ENCODE data around the gene ZNF107.
"Not testable (repeated sequence)": the region's sequence is repeated elsewhere in the genome, so short reads cannot be mapped to it uniquely, and the experiment has no call there.

ZNF107 gene

DNA sequence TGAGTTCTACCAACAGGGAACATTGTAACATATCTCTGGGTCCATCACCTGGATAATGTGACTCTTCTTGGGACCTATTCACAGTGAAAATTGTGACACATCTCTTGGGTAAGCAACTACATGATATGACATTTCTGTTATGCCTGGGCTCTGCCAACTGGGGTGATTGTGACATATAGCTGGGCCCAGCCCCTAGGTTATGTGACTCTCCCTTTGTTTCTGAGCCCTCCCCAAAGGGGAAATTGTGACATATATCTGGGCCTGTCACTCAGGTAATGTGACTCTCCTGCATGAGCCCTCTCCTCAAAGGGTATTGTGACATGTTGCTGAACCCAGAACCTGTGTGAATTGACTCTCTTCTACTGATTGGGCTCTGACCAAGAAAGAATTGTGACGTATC is 22.4 kb upstream of the ZNF107 start:
- DNase-seq (ENCODE audit: low read depth) = no peak

DNA sequence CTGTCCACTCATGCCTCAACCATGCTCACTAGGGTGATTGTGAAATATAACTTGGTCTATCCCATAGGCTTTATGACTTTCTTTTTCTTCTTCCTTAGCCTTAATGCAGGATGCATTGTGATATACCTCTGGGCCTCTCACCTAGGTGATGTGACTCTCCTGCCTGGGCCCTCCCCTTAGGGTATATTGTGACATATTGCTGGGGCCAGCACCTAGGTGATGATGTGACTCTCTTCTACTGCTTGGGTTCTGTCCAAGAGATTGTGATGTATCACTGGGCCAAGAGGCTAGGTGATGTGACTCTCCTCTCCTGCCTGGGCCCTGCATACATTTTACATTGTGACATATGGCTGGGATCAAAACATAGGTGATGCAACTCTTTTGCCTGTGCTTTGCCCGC is 14.7 kb upstream of the ZNF107 start:
- no peak for DNase-seq (ENCODE audit: low read depth)

DNA sequence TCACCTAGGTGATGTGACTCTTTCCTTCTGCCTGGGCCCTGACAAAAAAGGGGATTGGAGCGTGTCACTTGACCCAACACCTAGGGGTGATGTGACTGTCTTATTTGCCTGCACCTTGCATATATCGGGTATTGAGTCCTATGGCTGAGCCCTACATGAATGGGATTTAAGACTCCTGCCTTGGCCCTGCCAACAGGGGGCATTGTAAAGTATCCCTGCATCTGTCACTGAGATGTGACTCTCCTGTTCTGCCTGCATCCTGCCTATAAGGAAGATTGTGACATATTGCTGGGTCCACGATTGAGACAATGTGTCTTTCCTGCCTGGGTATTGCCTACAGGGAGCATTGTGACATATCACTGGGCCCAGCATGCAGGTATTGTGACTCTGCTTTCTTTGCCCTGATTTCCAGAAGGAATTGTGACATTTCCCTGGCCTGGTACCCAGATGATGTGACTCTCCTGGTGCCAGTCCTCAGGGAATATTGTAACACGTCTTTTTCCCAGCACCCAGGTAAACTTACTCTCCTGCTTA is 14.2 kb upstream of the ZNF107 start:
- no peak for DNase-seq (ENCODE audit: low read depth)

DNA sequence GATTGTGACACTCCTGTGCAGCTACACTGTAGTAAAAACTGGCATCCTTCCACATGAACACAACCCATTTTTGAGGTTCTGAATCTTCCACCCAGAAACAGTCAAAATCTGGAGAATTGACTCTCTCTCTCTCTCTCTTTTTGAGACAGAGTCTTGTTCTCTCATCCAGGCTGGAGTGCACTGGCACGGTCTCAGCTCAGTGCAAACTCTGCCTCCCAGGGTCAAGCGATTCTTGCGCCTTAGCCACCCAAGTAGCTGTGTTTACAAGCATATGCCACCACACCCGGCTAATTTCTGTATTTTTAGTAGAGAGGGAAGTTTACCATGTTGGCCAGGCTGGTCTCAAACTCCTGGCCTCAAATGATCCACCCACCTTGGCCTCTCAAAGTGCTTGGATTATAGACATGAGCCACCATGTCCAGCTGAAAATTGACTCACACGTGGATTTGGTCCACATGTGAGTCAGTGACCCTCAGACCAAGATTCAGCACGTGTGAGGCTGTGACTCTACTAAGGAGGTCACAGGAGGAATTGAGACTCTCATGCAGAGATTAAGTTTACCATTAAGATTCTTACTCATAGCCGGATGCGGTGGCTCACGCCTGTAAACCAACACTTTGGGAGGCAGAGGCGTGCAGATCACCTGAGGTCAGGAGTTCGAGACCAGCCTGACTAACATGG is 12.1 kb upstream of the ZNF107 start:
- DNase-seq (ENCODE audit: low read depth) = no peak

DNA sequence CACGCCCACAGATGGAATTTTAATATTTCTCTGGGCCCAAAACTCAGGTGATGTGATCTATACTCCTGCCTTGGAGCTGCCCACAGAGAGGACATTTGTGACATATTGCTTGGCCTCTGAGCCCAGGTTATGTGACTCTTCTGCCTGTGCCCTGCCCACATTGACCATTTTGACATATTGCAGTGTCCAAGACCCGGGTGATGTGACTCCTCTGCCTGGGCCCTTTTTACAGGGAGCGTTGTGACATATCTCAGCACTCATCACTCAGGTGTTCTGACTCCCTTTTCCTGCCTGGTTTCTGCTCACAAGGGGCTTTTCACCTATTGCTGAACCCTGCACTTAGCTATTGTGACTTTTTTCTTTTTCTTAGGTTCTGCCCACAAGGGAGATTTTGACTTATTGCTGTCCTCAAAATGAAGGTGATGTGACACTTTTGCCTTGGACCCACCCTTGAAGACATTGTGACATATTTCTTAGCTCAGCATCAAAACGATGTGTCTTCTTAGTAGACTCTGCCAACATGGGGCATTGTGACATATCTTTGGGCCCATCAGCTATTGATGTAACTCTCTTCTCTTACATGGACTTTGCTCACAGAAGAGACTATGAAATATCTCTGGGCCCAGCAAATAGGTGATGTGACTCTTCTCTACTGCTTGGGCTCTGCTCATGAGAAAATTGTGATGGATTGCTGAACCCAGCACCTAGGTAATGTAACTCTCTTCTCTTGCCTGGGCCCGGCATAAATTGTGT is 11.0 kb upstream of the ZNF107 start:
- no peak for DNase-seq (ENCODE audit: low read depth)

DNA sequence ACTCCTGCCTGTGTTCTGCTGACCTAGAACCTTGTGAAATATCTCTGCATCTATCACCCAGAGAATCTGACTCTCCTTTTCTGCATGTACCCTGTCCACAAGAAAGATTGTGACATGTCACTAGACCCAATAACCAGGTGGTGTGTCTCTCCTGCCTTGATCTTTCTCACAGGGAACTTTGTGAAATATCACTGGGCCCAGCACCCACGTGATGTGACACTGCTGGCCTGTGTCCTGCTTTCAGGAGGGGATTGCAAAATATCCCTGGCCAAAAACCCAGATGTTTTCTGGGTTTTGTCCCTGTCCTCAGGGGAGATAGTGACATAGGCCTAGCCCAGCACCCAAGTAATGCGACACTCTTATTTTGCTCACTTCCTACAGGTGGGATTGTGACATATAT is 10.1 kb upstream of the ZNF107 start:
- DNase-seq (ENCODE audit: low read depth) = no peak

DNA sequence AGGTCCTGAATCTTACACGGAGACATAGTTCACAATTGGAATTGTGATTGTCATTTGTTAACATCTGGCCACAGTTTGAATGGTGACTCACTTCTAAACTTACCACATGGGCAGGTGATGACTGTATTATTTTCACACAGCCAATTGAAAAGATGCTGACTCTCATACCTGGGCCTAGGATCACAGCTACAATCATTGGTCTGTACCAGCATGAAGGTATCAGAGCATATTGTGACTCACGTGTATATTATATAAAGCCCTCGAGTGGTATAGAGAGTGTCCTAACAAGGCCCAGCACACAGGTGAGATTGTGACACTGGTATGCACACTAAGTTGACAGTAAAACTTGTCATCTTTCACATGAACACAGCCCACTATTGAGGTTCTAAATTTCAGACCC is 9.4 kb upstream of the ZNF107 start:
- DNase-seq (ENCODE audit: low read depth) = no peak

DNA sequence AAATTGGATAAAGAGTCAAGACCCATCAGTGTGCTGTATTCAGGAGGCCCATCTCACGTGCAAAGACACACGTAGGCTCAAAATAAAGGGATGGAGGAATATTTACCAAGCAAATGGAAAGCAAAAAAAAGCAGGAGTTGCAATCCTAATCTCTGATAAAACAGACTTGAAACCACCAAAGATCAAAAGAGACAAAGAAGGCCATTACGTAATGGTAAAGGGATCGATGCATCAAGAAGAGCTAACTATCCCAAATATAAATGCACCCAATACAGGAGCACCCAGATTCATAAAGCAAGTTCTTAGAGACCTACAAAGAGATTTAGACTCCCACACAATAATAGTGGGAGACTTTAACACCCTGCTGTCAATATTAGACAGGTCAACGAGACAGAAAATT is 3.8 kb upstream of the ZNF107 start:
- not testable (repeated sequence) for DNase-seq (ENCODE audit: low read depth)

DNA sequence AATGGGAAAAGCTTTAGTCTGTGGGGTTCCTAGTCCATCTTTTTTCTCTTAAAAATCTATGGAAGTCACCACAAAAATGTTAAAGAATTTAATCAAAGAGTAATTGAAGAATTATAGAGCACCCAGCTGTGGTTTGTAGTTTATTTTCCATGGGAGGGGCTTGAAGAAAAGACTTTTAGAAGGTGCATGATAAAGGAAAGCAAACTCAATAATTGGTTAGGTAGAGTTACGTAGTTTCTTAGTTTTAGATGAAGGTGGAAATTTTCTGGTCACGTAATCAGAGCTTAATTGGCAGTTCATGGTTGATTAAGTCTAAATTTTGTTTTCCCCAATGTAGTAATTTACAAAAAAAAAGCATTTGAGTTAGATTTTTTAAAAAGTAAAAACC is 724 bp downstream of the ZNF107 start:
- DNase-seq (ENCODE audit: low read depth) = no peak

DNA sequence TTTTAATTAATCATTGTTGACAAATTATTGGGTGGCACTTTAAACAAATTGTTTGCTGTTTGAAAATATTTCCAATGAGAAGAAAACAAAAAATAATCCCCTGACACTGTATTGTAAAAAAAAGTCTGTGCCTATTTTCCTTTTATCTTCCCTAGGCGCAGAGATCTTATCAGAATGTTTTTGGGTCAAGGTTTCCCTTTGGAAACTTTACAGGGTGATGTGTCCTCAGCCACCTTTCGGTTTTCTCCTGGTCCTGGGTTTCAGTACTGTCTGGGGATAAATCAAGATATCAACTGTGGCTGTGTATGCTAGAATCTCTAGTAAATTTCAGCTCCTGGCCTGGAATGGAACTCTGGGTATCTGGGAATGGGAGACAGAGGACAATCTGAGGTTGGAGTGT is 1.4 kb downstream of the ZNF107 start:
- no peak for DNase-seq (ENCODE audit: low read depth)

DNA sequence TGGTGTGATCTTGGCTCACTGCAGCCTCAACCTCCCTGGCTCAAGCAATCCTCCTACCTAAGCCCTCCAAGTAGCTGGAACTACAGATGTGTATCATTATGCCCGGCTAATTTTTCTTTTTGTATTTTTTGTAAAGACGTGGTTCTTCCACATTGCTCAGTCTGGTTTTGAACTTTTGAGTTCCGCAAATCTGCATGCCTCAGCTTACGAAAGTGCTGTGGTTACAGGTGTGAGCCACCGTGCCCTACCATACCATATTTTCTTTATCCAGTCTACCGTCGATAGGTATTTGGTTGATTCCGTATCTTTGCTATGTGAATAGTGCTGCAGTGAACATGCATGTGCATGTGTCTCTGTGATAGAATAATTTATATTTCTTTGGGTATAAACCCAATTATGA is 6.5 kb downstream of the ZNF107 start:
- DNase-seq (ENCODE audit: low read depth) = no peak

DNA sequence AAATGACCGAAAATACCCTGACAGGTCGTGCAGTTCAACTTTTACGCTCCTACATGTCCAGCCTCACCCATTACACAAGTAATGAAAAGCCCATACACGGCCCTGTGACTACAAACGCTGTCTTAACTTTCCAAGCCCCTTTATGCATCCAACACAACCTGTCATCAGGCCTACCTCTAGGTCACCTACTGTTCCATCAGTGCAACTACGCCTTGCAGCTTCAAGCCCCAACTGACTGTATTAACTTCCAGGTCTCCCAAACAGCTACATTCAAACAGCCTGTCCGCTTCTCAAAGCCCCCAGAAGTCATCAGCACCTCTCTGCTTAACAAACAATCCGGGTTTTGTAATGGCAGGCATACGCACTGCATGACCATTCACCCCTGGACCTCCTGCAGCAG is 19.2 kb downstream of the ZNF107 start:
- DNase-seq (ENCODE audit: low read depth) = no peak

DNA sequence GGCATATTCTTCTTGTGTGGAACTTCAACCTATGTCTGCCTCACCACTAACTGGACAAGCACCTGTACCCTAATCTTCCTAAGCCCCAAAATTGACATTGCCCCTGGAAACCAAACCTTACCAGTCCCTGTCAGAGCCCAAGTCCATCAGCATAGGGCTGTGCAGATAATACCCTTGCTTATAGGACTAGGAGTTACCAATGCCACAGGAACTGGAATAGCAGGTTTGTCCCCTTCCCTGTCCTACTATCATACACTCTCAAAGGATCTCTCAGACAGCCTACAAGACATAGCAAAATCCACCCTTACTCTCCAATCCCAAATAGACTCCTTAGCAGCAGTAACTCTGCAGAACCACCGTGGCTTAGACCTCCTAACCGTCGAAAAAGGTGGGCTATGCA is 19.8 kb downstream of the ZNF107 start:
- DNase-seq (ENCODE audit: low read depth) = no peak

DNA sequence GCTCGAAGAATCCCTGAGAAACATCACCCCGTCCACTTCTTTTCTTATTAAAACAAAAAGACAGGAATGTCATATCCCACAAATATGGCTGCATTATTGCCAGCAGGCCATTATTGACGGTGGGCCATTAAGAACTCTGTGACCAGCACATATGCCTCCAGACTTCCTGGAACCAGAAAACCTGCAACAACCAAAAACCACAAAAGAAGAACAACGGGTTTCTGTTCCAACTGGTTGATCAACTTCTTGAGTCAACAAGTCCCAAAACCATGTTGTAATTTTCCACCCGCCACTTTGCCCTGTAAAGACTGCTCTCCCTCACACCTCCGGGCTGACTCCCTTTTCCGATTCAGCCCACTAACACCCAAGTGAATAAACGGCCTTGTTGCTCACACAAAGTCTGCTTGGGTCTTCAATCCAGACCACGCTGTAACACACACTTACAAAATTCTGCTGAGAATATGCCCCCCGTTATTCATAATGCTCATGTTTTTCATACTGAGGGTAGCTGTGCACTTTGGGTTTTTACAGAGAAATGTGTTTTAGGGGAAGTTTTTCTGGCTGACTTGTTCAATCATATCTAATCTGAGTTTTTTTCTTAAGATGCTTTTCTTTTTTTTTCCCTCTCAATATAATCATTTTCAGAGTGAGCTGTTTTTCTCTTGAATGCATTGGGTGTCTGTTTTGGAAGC is 20.7 kb downstream of the ZNF107 start:
- DNase-seq (ENCODE audit: low read depth) = no peak

DNA sequence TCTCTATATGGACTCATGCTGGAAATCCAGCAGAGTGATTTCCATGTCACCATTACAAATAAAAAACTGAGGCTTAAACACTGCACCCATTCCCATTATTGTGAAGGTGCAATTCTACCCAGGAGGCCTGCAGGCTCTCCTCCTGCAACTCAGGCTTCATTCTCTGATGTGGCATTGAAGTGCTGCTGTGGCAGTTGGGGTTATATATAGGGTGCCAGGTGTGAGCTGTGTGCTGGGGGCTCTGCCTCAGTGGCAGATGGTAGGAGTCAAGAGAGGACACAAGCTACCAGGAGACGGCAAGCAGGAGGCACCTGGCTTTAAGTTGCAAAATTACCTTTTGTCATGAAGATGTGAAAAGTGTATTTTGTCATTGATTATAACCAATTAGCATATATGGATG is 21.3 kb downstream of the ZNF107 start:
- no peak for DNase-seq (ENCODE audit: low read depth)

DNA sequence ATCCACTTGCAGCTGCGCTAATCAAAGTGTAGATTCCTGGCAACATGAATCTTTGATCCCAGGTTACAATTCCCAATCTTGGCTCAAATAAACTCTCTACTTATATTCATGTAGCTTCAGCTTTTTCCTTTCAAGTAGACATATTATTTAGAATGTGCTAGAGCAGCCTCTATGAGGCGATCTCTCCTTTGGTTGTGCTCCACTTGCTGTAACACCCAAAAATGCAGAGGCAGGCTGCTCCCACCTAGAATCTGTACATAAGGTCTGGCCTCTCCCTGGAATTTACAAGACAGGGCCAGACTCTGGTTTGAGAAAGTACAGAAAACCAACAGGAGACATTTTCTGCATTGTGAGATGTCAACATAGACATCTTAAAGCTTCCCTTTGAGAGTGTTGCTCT is 23.1 kb downstream of the ZNF107 start:
- no peak for DNase-seq (ENCODE audit: low read depth)

DNA sequence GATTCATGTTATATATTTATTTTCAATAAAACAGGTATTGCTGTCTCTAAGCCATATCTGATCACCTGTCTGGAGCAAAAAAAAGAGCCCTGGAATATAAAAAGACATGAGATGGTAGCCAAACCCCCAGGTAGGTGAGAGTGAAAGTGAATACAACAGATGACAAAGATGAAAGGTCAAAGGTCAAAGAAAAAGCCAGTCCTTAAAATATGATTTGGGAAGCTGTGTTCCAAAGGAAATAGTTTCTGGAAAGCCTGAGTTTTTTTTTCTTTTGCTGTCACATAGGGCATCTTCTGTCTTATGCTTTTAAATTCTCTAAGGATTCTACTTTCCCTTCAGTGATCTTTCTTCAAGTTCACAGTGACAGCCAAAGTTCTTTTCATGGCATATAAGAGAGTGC is 25.9 kb downstream of the ZNF107 start:
- DNase-seq (ENCODE audit: low read depth) = no peak

DNA sequence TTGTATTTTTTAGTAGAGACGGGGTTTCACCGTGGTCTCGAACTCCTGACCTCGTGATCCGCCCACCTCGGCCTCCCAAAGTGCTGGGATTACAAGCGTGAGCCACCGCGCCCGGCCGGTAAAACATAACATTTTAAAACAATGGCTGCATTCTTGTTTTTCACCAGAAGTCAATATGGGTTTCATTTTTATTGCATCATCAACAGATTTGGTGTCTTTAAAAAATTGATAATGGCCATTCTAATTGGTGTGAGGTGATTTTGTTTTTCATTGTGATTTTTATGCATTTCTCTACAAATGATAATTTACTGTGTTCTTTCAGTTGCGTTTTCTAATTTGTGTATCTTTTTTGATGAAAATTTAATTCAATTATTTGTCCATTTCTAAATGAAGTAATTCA is 31.9 kb downstream of the ZNF107 start:
- DNase-seq (ENCODE audit: low read depth) = not testable (repeated sequence)

DNA sequence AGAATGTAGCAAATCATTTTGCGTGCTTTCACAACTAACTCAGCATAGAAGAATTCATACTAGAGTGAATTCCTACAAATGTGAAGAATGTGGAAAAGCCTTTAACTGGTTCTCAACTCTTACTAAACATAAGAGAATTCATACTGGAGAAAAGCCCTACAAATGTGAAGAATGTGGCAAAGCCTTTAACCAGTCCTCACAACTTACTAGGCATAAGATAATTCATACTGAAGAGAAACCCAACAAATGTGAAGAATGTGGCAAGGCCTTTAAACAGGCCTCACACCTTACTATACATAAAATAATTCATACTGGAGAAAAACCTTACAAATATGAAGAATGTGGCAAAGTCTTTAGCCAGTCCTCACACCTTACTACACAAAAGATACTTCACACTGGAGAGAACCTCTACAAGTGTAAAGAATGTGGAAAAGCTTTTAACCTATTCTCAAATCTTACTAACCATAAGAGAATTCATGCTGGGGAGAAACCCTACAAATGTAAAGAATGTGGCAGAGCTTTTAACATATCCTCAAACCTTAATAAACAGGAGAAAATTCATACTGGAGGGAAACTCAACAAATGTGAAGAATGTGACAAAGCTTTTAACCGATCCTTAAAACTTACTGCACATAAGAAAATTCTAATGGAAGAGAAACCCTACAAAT is 40.8 kb downstream of the ZNF107 start:
- DNase-seq (ENCODE audit: low read depth) = no peak

DNA sequence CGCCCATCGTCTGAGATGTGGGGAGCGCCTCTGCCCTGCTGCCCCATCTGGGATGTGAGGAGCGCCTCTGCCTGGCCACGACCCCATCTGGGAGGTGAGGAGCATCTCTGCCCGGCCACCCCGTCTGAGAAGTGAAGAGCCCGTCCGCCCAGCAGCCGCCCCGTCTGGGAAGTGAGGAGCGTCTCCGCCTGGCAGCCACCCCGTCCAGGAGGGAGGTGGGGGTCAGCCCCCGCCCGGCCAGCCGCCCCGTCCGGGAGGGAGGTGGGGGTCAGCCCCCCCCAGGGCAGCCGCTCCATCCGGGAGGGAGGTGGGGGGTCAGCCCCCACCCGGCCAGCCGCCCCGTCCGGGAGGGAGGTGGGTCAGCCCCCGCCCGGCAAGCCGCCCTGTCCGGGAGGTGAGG is 52.0 kb downstream of the ZNF107 start:
- DNase-seq (ENCODE audit: low read depth) = not testable (repeated sequence)

DNA sequence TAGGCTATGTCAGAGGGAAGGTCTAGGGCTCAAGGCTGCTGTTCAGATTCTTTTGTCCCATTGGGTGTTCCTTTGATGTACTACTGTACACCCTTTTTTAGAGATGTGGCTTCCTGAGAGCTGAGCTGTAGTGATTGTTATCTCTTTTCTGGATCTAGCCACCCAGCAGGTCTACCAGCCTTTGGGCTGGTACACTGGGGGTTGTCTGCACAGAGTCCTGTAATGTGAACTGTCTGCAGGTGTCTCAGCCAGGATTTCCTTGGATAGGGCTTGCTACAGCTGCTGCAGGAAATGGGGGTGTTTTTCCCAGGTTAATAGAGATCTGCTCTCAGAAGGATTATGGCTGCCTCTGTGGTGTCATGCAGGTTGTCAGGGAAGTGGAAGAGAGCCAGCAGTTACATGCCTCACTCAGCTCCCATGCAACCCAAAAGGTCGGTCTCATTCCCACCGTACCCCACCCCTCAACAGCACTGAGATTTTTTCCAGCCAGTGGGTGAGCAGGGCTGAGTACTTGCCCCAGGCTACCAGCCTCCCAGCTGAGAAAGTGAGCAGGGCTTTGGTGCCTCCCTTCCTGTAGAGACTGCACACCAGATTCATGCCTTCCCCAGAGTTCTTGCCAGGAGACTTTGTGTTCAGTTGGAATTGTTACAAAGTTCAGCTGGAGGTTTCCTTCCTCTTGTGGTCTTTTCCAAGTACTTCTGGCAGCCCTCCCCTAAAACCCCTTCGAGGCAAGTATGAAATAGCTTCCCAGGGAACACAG is 63.3 kb downstream of the ZNF107 start:
- DNase-seq (ENCODE audit: low read depth) = no peak

Measured in iris pigment epithelial cell (primary cell).